Activated CD4-positive, alpha-beta T cell treated with anti-CD3 and anti-CD28 coated beads for 36 hours (primary cell): ENCODE results near the gene UBA5. TPM values are rescaled to one million over a fixed set of nuclear protein-coding genes. Genes with fewer than 3 reads are reported as not detected.

ENCODE experiments used
- ATAC-seq: fragments of 200-7000 bp; cut with Tn5 transposase; one replicate; pipeline ENCODE4 v1.10.0; 2021; ENCODE audit warnings: mild to moderate bottlenecking, moderate library complexity
- CTCF ChIA-PET: fragments of 350-600 bp; sonication (Branson Sonifier 250); formaldehyde crosslinking; loops from one replicate; lab custom pipeline; 2021; ENCODE audit warnings: antibody characterized with exemption; lab: Charles Lee
- POLR2A ChIA-PET: fragments of 350-600 bp; sonication (Branson Sonifier 250); formaldehyde crosslinking; loops from one replicate; lab custom pipeline; 2021; ENCODE audit warnings: antibody characterized with exemption, inconsistent platforms; lab: Charles Lee
- DNase-seq: peaks from one replicate; pipeline ENCODE4 v3.0.0-alpha.2; 2020
- H3K27ac Mint-ChIP-seq: one replicate; pipeline ENCODE4 v1.8.0; 2021; ENCODE audit warnings: mixed read lengths
- H3K27me3 Mint-ChIP-seq: one replicate; pipeline ENCODE4 v1.8.0; 2021; ENCODE audit warnings: mixed read lengths
- H3K36me3 Mint-ChIP-seq: one replicate; pipeline ENCODE4 v1.8.0; 2021; ENCODE audit warnings: low read depth, mixed read lengths
- H3K4me1 Mint-ChIP-seq: one replicate; pipeline ENCODE4 v1.8.0; 2021; ENCODE audit warnings: mixed read lengths
- H3K4me3 Mint-ChIP-seq: one replicate; pipeline ENCODE4 v1.8.0; 2021; ENCODE audit warnings: mild to moderate bottlenecking, moderate library complexity, mixed read lengths
- H3K9me3 Mint-ChIP-seq: one replicate; pipeline ENCODE4 v1.8.0; 2021; ENCODE audit warnings: low read depth, mixed read lengths
- intact Hi-C, 2 experiments: fragments of 100-400 bp; cut with DNase I in 1 of 2; cut with micrococcal nuclease in 1 of 2; formaldehyde crosslinking; loops; one replicate each; pipeline versions ENCODE4 v1.14.2 to v1.15.1; 2022 to 2024; cut with DNase I, micrococcal nuclease
- total RNA-seq, 2 experiments: library from RNA; stranded (reverse); gene quantifications; one replicate each; pipeline ENCODE4 v1.2.3, GENCODE V29; 2021

The UBA5 gene
- total RNA-seq, 2 experiments from 2014 or later: 69.7 to 85.1 TPM

DNA sequence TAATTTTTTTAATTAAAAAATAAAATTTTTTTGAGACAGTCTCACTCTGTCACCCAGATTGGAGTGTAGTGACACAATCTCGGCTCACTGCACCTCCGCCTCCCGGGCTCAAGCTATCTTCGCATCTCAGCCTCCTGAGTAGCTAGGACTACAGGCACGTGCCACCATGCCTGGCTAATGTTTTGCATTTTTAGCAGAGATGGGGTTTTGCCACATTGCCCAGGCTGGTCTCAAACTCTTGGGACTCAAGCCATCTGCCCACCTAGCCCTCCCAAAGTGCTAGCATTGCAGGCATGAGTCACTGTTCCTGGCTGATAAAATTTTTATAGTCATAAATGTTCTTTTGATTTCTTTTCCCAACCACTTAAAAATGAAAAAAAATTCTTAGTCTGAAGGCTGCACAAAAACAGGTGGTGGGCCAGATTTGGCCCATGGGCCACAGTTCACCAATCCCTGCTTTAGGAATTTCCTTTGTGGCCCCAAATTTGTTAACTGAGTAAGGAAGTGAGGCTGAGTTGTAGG is 9.2 kb downstream of the UBA5 start:
- peaks cover 26% of the 10 kb centered on the region for H3K36me3 Mint-ChIP-seq
- no peaks in the 10 kb centered on the region for H3K9me3 Mint-ChIP-seq
- no peak overlapping the region for H3K4me3 Mint-ChIP-seq
- no peak overlapping the region for H3K27ac Mint-ChIP-seq
- ATAC-seq: no peak
- intact Hi-C loops: no loop called here
- peaks cover 17% of the 10 kb centered on the region for H3K4me1 Mint-ChIP-seq
- H3K27me3 Mint-ChIP-seq: no peaks in the 10 kb centered on the region
- no peak for DNase-seq
- POLR2A ChIA-PET: no interaction called here
- CTCF ChIA-PET: interaction anchor here (1.5 to 2.1 kb wide), 2 partner anchors 10 to 133 kb away, joined by 3 to 6 read pairs; no protein-coding TSS in a partner anchor

DNA sequence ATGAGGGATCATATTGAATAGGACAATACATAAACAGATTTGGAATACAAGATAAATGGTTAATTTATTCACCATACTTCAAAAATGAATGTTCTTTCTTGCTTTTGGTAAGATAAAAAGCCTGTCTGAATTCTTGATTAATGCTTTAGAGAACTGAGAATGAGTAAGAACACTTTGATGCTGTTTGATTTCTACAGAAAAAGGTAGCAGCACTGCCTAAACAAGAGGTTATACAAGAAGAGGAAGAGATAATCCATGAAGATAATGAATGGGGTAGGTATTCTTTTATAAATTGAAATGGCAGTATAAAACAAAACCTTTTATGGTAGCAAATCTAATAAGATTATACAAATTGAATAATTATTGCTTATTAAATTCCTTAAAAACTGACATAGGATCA is 15.3 kb downstream of the UBA5 start:
- POLR2A ChIA-PET: interaction anchor here (0.6 kb wide), 1 partner anchor 18 kb away, joined by 4 read pairs; no protein-coding TSS in a partner anchor
- Mint-ChIP-seq H3K9me3 (no peaks in the 10 kb centered on the region), H3K27me3 (no peaks in the 10 kb centered on the region), H3K27ac (no peak overlapping the region), H3K4me1 (peaks cover 5% of the 10 kb centered on the region), H3K4me3 (no peak overlapping the region), H3K36me3 (peaks cover 30% of the 10 kb centered on the region)
- intact Hi-C loops: no loop called here
- DNase-seq (no peak), ATAC-seq (peak; percentile 57)
- CTCF ChIA-PET: interaction anchor here (1.0 to 1.7 kb wide), 2 partner anchors 8 to 16 kb away, joined by 3 to 7 read pairs; partner anchors contain the start of gene ACAD11

- ATAC-seq (no peak), DNase-seq (no peak)
- Mint-ChIP-seq H3K9me3 (no peaks in the 10 kb centered on the region), H3K27me3 (no peaks in the 10 kb centered on the region), H3K36me3 (peaks cover 28% of the 10 kb centered on the region), H3K27ac (peak overlapping the region; percentile 43), H3K4me1 (peaks cover 5% of the 10 kb centered on the region), H3K4me3 (no peak overlapping the region)
- CTCF ChIA-PET: interaction anchor here (0.9 to 1.1 kb wide), 2 partner anchors 10 to 57 kb away, joined by 3 read pairs; no protein-coding TSS in a partner anchor
- intact Hi-C loops: no loop called here
- POLR2A ChIA-PET: no interaction called here
Observed at GRCh38 chr3:132679911-132680310, 19.8 kb downstream of the UBA5 start.

DNA sequence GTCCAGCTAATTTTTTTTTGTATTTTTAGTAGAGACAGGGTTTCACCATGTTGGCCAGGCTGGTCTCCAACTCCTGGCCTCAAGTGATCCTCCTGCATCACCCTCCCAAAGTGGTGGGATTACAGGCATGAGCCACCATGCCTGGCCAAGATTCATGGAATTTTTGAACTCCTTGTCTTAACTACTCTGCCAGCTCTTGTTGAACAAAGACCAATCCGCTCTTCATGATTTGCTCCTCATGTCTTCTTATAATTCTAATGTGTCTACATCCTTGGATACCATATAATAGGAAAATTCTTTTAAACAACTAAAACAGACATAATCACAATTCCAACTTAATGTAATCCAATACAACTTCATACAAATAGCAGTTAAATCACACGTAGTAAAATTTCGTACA is 21.3 kb downstream of the UBA5 start:
- Mint-ChIP-seq H3K9me3 (no peaks in the 10 kb centered on the region), H3K4me1 (no peaks in the 10 kb centered on the region), H3K36me3 (peaks cover 26% of the 10 kb centered on the region), H3K27ac (no peak overlapping the region), H3K27me3 (no peaks in the 10 kb centered on the region), H3K4me3 (no peak overlapping the region)
- ChIA-PET CTCF (interaction anchor here (1.8 to 2.0 kb wide), 2 partner anchors 10 to 12 kb away, joined by 5 to 8 read pairs; no protein-coding TSS in a partner anchor), POLR2A (no interaction called here)
- ATAC-seq (no peak), DNase-seq (no peak)
- intact Hi-C loops: no loop called here

DNA sequence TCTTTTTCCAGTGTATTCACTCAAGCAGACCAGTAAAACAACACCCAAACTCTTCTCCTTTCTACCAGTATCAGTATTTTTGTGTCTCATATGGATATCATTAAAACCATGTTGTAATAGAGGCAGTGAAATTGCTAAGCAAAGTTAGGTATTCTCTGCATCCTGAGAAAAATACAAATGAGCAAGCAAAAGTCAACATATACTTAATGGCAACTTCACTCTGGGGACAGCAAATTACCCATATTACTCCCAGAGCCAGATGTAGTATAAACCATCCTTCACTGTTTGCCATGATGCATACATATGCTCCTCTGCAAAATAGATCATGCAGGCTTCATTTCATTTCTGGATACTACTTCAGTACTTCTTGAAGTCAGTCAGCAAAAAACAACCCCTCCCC is 22.1 kb downstream of the UBA5 start:
- DNase-seq: no peak
- no peaks in the 10 kb centered on the region for H3K4me1 Mint-ChIP-seq
- no peaks in the 10 kb centered on the region for H3K9me3 Mint-ChIP-seq
- POLR2A ChIA-PET: interaction anchor here (0.6 kb wide), 1 partner anchor 259 kb away, joined by 4 read pairs; no protein-coding TSS in a partner anchor
- ATAC-seq: no peak
- peak overlapping the region; percentile 4 for H3K27ac Mint-ChIP-seq
- H3K4me3 Mint-ChIP-seq: no peak overlapping the region
- H3K36me3 Mint-ChIP-seq: peaks cover 19% of the 10 kb centered on the region
- H3K27me3 Mint-ChIP-seq: no peaks in the 10 kb centered on the region
- intact Hi-C loops: no loop called here
- CTCF ChIA-PET: interaction anchor here (1.4 to 2.0 kb wide), 3 partner anchors 9 to 16 kb away, joined by 5 to 8 read pairs (median 5); no protein-coding TSS in a partner anchor

DNA sequence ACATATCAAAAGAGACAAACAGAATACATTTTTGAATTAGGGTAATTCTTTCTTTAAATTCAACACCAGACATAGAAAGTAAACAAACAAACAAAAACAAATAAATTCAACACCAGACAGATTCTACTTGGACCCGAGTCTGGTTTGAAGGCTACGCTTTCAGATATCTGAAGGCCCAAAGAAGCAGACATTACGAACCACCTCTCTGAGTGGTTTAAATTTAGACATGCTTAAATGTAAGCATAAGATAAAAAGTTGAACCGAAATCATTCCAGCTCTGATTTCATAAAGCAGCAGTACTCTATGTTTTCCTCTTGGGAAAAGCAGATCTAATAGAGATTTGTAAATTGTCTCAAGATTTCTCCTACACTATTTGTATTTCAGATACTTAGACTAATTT is 29.9 kb downstream of the UBA5 start:
- ATAC-seq (no peak), DNase-seq (no peak)
- Mint-ChIP-seq H3K9me3 (no peaks in the 10 kb centered on the region), H3K4me1 (peaks cover 3% of the 10 kb centered on the region), H3K36me3 (peaks cover 28% of the 10 kb centered on the region), H3K4me3 (no peak overlapping the region), H3K27ac (no peak overlapping the region), H3K27me3 (no peaks in the 10 kb centered on the region)
- CTCF ChIA-PET: interaction anchor here (1.5 kb wide), 1 partner anchor 36 kb away, joined by 3 read pairs; no protein-coding TSS in a partner anchor
- POLR2A ChIA-PET: no interaction called here
- intact Hi-C loops: no loop called here

DNA sequence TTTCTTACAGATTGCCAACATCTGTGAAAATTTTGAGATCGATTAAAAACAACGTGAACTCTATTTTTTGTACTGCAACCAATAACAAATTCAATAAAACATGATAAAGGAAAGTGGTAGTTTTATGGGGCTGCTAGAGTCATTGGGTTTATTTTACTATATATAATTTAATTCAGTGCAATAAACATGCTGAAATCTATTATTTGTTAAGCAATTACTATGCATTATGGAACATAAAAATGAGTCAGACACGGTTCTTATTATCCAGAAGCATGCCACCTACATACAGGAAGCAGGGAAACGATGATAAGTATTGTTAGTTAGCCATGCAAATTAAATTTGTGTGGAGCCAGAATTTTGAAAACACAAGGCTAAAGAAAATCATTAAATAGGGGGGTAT is 34.9 kb downstream of the UBA5 start:
- no peak for ATAC-seq
- peaks cover 32% of the 10 kb centered on the region for H3K36me3 Mint-ChIP-seq
- ChIA-PET CTCF (no interaction called here), POLR2A (no interaction called here)
- DNase-seq: no peak
- H3K27ac Mint-ChIP-seq: no peak overlapping the region
- H3K27me3 Mint-ChIP-seq: no peaks in the 10 kb centered on the region
- peaks cover 5% of the 10 kb centered on the region for H3K4me1 Mint-ChIP-seq
- no peaks in the 10 kb centered on the region for H3K9me3 Mint-ChIP-seq
- intact Hi-C loops: no loop called here
- no peak overlapping the region for H3K4me3 Mint-ChIP-seq

GRCh38 chr3:132695422-132695821 is 35.3 kb downstream of the UBA5 start:
- no peaks in the 10 kb centered on the region for H3K9me3 Mint-ChIP-seq
- peaks cover 5% of the 10 kb centered on the region for H3K4me1 Mint-ChIP-seq
- H3K27me3 Mint-ChIP-seq: no peaks in the 10 kb centered on the region
- no peak overlapping the region for H3K4me3 Mint-ChIP-seq
- POLR2A ChIA-PET: no interaction called here
- peak; percentile 33 for ATAC-seq
- intact Hi-C loops: no loop called here
- CTCF ChIA-PET: no interaction called here
- no peak for DNase-seq
- H3K36me3 Mint-ChIP-seq: peaks cover 33% of the 10 kb centered on the region
- no peak overlapping the region for H3K27ac Mint-ChIP-seq

- no peak overlapping the region for H3K27ac Mint-ChIP-seq
- H3K4me1 Mint-ChIP-seq: peaks cover 2% of the 10 kb centered on the region
- H3K27me3 Mint-ChIP-seq: no peaks in the 10 kb centered on the region
- ChIA-PET CTCF (no interaction called here), POLR2A (no interaction called here)
- intact Hi-C loops: no loop called here
- ATAC-seq (no peak), DNase-seq (no peak)
- H3K4me3 Mint-ChIP-seq: no peak overlapping the region
- H3K9me3 Mint-ChIP-seq: no peaks in the 10 kb centered on the region
- peaks cover 38% of the 10 kb centered on the region for H3K36me3 Mint-ChIP-seq
Observed at GRCh38 chr3:132703733-132704132, 43.6 kb downstream of the UBA5 start.

GRCh38 chr3:132709761-132710160 is 49.6 kb downstream of the UBA5 start:
- Mint-ChIP-seq H3K4me3 (no peak overlapping the region), H3K9me3 (no peaks in the 10 kb centered on the region), H3K4me1 (peaks cover 2% of the 10 kb centered on the region), H3K36me3 (peaks cover 39% of the 10 kb centered on the region), H3K27me3 (no peaks in the 10 kb centered on the region), H3K27ac (no peak overlapping the region)
- ATAC-seq (no peak), DNase-seq (no peak)
- POLR2A ChIA-PET: no interaction called here
- intact Hi-C loops: no loop called here
- CTCF ChIA-PET: no interaction called here

GRCh38 chr3:132710311-132710710 is 50.2 kb downstream of the UBA5 start:
- Mint-ChIP-seq H3K4me3 (no peak overlapping the region), H3K4me1 (peaks cover 2% of the 10 kb centered on the region), H3K9me3 (no peaks in the 10 kb centered on the region), H3K27ac (no peak overlapping the region), H3K27me3 (no peaks in the 10 kb centered on the region), H3K36me3 (peaks cover 39% of the 10 kb centered on the region)
- ChIA-PET CTCF (no interaction called here), POLR2A (no interaction called here)
- intact Hi-C loops: no loop called here
- ATAC-seq (no peak), DNase-seq (no peak)

DNA sequence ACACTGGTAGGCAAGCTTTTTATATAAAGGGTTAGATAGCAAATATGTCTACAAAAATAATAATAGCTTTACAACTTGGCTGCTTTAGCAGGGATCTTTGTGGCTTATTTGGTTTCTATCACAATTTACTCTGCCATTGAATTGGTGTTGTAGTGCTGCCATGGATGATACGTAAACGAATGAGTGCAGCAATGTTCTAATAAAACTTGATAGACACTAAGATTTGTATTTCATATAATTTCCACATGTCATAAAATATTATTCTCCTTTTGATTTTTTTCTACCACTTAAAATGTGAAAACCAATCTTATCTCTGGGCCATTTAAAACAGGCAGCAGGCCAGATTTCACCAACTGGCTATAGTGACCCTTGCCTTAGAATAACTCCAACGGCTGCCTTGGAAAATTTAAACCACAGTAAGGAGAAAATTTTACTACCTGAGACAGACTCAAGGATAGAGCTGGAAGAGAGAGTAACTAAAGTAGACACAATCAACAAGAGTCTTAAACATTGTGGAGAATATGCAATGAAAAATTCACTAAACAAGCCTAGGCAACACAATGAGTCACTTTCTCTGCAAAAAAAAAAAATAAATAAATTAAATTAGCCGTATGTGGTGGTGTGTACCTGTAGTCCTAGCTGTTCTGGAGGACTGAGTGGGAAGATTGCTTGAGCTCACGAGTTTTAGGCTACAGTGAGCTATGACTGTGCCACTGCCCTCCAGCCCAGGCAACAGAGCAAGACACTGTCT is 54.0 kb downstream of the UBA5 start:
- Mint-ChIP-seq H3K27me3 (no peaks in the 10 kb centered on the region), H3K4me1 (peaks cover 17% of the 10 kb centered on the region), H3K4me3 (no peak overlapping the region), H3K36me3 (peaks cover 39% of the 10 kb centered on the region), H3K9me3 (no peaks in the 10 kb centered on the region), H3K27ac (no peak overlapping the region)
- intact Hi-C loops: no loop called here
- ATAC-seq: no peak
- no peak for DNase-seq
- ChIA-PET POLR2A (no interaction called here), CTCF (interaction anchor here (0.7 to 1.1 kb wide), 2 partner anchors 12 to 25 kb away, joined by 3 to 4 read pairs; no protein-coding TSS in a partner anchor)
